Neutrophil (primary cell): ENCODE data around the gene TAOK3.

Source experiments
- H3K27ac ChIP-seq: fragments of 200-600 bp; sonication (generic); 2 replicates; pipeline ENCODE4 v1.5.1; 2016; ENCODE audit warnings: mild to moderate bottlenecking, moderate library complexity
- H3K27me3 ChIP-seq: fragments of 200-600 bp; sonication (generic); 2 replicates; pipeline ENCODE4 v1.6.0; 2016; ENCODE audit warnings: mild to moderate bottlenecking
- H3K36me3 ChIP-seq: fragments of 200-600 bp; sonication (generic); 2 replicates; pipeline ENCODE4 v1.5.1; 2017
- H3K4me1 ChIP-seq, 2 experiments: fragments of 200-600 bp in 1 of 2; sonication (generic) in 1 of 2; 1 replicate in 1 of 2; 2 replicates in 1 of 2; pipeline versions ENCODE4 v1.5.1 to v1.6.1; 2013 to 2016; ENCODE audit warnings: low read depth in 1 of 2, low read length in 1 of 2, mild to moderate bottlenecking in 1 of 2, moderate library complexity in 1 of 2; ENCODE audit not compliant: control insufficient read depth in 1 of 2, insufficient read depth in 1 of 2
- H3K4me3 ChIP-seq, 2 experiments: fragments of 200-600 bp in 1 of 2; sonication (generic) in 1 of 2; 1 replicate in 1 of 2; 2 replicates in 1 of 2; pipeline ENCODE4 v1.5.1; 2013 to 2016; ENCODE audit warnings: low read depth in 1 of 2, low read length in 1 of 2, mild to moderate bottlenecking in 1 of 2, moderate library complexity in 1 of 2
- H3K9me3 ChIP-seq: fragments of 200-600 bp; sonication (generic); 2 replicates; pipeline ENCODE4 v1.5.1; 2016
- CTCF ChIP-seq: fragments of 200-600 bp; sonication (generic); IDR thresholded peaks from 2 replicates; pipeline ENCODE4 v1.5.1; 2016; ENCODE audit warnings: antibody characterized with exemption

Gene TAOK3

DNA sequence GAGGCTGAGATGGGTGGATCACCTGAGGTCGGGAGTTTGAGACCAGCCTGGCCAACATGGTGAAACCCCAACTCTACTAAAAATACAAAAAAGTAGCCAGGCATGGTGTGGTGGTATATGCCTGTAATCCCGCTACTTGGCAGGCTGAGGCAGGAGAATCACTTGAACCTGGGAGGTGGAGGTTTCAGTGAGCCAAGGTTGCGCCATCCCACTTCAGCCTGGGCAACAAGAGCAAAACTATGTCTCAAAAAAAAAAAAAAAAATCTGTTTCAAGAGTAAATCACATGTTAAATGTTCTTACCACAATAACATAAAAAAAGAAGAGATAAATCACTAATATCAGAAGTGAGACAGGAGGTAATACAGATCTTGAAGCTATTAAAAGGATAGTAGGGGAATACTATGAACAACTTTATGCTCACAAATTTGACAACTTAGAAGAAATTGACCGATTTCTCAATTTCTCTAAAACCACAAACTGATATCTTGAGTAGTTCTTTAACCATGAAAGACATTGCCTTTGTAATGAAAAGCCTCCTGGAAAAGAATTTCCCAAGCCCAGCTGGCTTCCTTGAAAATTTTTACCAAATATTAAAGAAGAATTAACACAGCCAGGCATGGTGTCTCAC lies 37.7 kb downstream of the TAOK3 start:
- no peak for TF ChIP-seq CTCF
- Histone ChIP-seq H3K27me3 (no peaks in the 10 kb centered on the region), H3K9me3 (no peaks in the 10 kb centered on the region), H3K4me3 (no peak overlapping the region), H3K36me3 (no peaks in the 10 kb centered on the region), H3K27ac (peak overlapping the region; percentile 66), H3K4me1 (peaks cover 39 to 42% of the 10 kb centered on the region in 2 experiments)

DNA sequence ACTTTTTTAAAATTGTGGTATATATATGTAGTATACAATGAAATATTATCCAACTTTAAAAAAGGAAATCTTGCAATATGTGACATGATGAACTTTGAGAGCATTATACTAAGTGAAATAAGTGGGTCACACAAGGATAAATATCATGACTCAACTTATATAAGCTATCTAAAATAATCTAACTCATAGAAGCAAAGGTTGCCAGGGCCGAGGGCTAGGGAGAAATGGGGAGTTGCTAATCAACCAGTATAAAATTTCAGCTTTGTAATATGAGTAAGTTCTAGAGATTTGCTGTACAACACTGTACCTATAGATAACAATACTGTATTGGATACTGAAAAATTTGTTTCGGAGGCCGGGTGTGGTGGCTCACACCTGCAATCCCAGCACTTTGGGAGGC lies 38.5 kb downstream of the TAOK3 start:
- H3K27me3 ChIP-seq = no peaks in the 10 kb centered on the region
- peaks cover 45 to 50% of the 10 kb centered on the region in 2 experiments for H3K4me1 ChIP-seq
- TF ChIP-seq CTCF = no peak
- H3K9me3 ChIP-seq = no peaks in the 10 kb centered on the region
- H3K27ac ChIP-seq = peak overlapping the region; percentile 66
- H3K36me3 ChIP-seq = no peaks in the 10 kb centered on the region
- H3K4me3 ChIP-seq = no peak overlapping the region

DNA sequence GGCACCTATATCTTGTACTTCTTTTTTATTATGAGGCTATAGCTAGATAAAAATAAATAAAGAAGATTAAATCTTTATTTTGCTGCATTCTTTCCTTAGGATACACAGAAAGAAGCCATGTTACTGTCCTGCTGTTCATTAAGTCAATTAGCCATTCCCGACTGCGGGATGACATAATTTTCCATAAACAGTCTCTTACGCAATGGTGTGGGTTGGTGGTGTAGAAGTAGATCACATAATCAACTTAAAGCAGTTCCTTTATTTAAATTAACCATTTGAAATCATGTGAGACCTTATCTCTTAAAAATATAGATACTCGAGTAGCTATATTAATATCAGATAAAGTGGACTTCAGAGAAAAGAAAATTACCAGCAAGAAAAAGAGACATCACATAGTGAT lies 40.2 kb downstream of the TAOK3 start:
- Histone ChIP-seq H3K36me3 (no peaks in the 10 kb centered on the region), H3K4me1 (peaks cover 61 to 67% of the 10 kb centered on the region in 2 experiments), H3K4me3 (no peak overlapping the region), H3K27me3 (no peaks in the 10 kb centered on the region), H3K27ac (peak overlapping the region; percentile 38), H3K9me3 (no peaks in the 10 kb centered on the region)
- no peak for TF ChIP-seq CTCF

DNA sequence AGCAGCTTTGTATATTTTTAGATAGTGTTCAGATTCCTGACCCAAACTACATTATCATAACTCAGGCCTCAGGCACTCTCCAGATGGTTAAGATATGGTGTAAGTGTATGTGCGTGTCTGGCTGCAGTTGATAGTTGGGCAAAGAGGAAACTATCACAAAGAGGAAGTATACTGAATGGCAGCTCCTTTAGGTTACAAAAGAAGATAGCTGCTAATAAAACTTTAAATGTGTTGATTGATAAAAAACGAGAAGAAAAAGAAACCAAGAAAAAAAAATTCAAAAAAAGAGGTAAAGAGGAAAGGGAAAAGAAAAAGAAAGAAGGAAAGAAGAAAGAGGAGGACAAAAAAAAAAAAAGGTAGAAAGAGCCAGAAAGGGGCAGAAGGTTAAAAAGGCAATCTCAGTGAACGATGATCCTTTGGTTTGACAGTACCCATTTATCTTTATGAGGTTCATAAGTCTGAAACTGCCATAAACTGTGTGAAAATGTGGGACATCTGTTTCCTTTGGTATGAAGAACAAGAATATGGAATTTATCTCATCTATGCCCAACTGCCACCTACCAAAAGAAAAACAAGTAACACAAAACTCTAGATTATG lies 42.2 kb downstream of the TAOK3 start:
- TF ChIP-seq CTCF = no peak
- peak overlapping the region; percentile 76 for H3K27ac ChIP-seq
- H3K4me3 ChIP-seq = no peak overlapping the region
- H3K9me3 ChIP-seq = no peaks in the 10 kb centered on the region
- H3K36me3 ChIP-seq = no peaks in the 10 kb centered on the region
- H3K4me1 ChIP-seq = peaks cover 62 to 67% of the 10 kb centered on the region in 2 experiments
- no peaks in the 10 kb centered on the region for H3K27me3 ChIP-seq

GRCh38 chr12:118328486-118329330 lies 44.0 kb downstream of the TAOK3 start:
- Histone ChIP-seq H3K4me1 (peaks cover 53 to 55% of the 10 kb centered on the region in 2 experiments), H3K36me3 (no peaks in the 10 kb centered on the region), H3K27ac (peak overlapping the region; percentile 76), H3K27me3 (no peaks in the 10 kb centered on the region), H3K9me3 (no peaks in the 10 kb centered on the region), H3K4me3 (no peak overlapping the region)
- no peak for TF ChIP-seq CTCF
